UCSD-AML1 (cell line): ENCODE data around the gene TAGLN.

Source experiments
- DNase-seq: peaks from one replicate; lab custom pipeline; 2025; ENCODE audit not compliant: unreplicated experiment; lab: John Stamatoyannopoulos, UW

The TAGLN gene

GRCh38 chr11:117199053-117199915, at the start of gene TAGLN:
Gene TAGLN, plus strand, starts transcription at chr11:117199370. Its CDS starts 3,644 bp downstream, at chr11:117203014.
- no peak for DNase-seq

- no peak for DNase-seq
These were observed 47.1 kb upstream of the TAGLN start for GRCh38 chr11:117152066-117152465.

- no peak for DNase-seq
These were observed 44.7 kb upstream of the TAGLN start for GRCh38 chr11:117154468-117154867.

- no peak for DNase-seq
These were observed 41.7 kb upstream of the TAGLN start for GRCh38 chr11:117157507-117157906.

GRCh38 chr11:117159892-117160291, 39.3 kb upstream of the TAGLN start:
- no peak for DNase-seq

- DNase-seq = no peak
These were observed 38.3 kb upstream of the TAGLN start for GRCh38 chr11:117160826-117161225.

- no peak for DNase-seq
These were observed 32.7 kb upstream of the TAGLN start for GRCh38 chr11:117166491-117166890.

GRCh38 chr11:117169736-117170135, 29.4 kb upstream of the TAGLN start:
- no peak for DNase-seq

GRCh38 chr11:117170210-117170609, 29.0 kb upstream of the TAGLN start:
- DNase-seq = no peak

GRCh38 chr11:117171007-117171403, 28.2 kb upstream of the TAGLN start:
- DNase-seq = no peak

GRCh38 chr11:117171404-117172061, 27.6 kb upstream of the TAGLN start:
- DNase-seq = no peak

- DNase-seq = no peak
These were observed 26.3 kb upstream of the TAGLN start for GRCh38 chr11:117172724-117173421.

GRCh38 chr11:117175104-117175503, 24.1 kb upstream of the TAGLN start:
- DNase-seq = no peak

GRCh38 chr11:117175781-117176180, 23.4 kb upstream of the TAGLN start:
- no peak for DNase-seq

- no peak for DNase-seq
These were observed 23.0 kb upstream of the TAGLN start for GRCh38 chr11:117176186-117176585.

GRCh38 chr11:117177534-117178209, 21.5 kb upstream of the TAGLN start:
- no peak for DNase-seq

GRCh38 chr11:117178210-117179034, 20.7 kb upstream of the TAGLN start, which contains the start of gene SIDT2:
Gene SIDT2, plus strand, starts transcription at chr11:117178743. Its CDS starts 521 bp downstream, at chr11:117179264.
- DNase-seq = peak; percentile 90

GRCh38 chr11:117179048-117179999, 19.8 kb upstream of the TAGLN start:
- peak; percentile 42 for DNase-seq

- DNase-seq = no peak
These were observed 19.1 kb upstream of the TAGLN start for GRCh38 chr11:117180020-117180419.
